Stimulated activated CD4-positive, alpha-beta T cell treated with anti-CD3 and anti-CD28 coated beads, Interleukin-2, amount 100 ng/mL, for 48 hours (primary cell): ENCODE measurements around the gene ANO2.

Experiments
- DNase-seq, 2 donors: peaks; one replicate each; pipeline ENCODE4 v3.0.0-alpha.2; 2020

ANO2 gene

GRCh38 chr12:5612556-5613410, 332.3 kb downstream of the ANO2 start:
- DNase-seq, result no peak

- no peak for DNase-seq
Measured at GRCh38 chr12:5611162-5611561, 333.9 kb downstream of the ANO2 start.

DNA sequence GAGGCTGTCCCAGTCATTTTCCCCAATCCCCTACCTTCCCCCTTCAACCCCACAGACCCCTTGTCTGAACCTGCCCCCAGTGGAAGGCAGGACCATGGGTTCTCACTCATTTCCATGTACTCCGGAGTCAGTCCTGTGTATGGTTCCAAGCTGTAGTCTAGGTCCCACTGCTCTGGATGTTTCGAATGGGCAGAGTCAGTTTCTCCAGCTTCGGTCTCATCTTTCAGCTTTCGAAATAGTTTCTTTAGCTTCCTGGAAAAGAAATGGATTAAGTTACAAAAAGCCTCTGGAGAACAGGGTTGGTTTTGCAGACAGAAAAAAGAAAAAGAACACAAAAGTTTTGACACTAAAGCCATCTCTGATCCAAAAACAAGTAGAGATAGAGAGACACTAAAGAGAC, 345.7 kb downstream of the ANO2 start:
- no peak for DNase-seq

DNA sequence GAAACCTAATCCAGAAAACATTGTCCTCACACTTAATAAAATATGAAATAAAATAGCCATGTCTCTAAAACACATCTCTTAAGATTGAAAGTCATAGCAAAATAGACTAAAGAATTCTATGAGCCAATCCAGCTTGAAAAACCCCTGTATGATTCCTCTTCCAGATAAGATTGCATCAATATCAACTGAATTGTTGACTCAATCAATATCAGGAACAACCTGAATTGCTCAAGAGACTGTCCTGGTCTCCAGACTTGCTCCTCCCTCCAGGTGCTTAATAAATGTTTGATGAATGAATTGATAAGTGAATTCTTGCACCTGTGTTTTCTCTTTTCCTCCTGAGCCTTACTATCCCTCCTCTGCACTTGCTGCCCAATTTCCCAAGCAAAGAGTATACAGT, 351.1 kb downstream of the ANO2 start:
- no peak for DNase-seq

- no peak for DNase-seq
Measured at GRCh38 chr12:5593086-5593485, 352.0 kb downstream of the ANO2 start.

DNA sequence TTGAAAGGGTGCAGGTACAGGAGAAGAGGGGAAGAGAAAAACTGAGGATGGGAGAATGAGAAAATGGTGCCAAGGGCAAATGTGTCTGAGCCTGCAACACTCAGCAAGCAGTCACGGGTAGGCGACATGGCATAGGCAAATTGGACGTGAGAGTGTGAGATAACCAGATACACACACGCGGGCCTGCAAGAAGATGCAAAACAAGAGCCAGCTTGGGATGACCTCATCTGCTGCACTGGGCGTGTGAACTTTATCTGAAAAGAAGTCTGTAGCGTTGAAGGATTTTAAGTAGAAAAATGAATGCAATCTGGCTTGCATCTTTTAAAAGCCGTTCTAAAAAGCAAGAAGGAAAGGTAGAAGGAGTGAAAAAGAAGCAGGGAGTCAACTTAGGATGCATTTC, 352.7 kb downstream of the ANO2 start:
- no peak for DNase-seq

DNA sequence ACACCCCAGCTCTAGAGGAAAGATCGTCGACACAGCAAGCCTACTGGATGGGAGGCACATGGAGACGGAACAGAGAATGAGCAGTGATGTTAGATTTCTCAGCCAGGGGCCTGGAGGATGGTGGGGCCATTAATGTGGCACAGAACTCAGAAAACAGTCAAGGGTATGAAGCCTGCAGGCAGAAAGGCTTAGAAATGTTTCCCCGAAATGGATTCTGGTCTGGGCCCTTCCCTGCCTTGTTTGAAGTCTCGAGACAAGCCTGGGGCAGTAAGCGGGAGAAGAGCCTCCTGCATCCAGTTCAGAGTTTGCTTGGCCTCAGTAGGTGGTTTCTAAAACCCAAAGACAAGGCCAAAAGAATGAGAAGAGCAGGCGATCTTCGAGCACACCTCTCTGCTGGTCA, 354.7 kb downstream of the ANO2 start:
- DNase-seq, result no peak

GRCh38 chr12:5589054-5589453, 356.0 kb downstream of the ANO2 start:
- DNase-seq, result no peak

GRCh38 chr12:5588591-5588990, 356.5 kb downstream of the ANO2 start:
- DNase-seq, result no peak

GRCh38 chr12:5588176-5588575, 356.9 kb downstream of the ANO2 start:
- DNase-seq, result no peak

- no peak for DNase-seq
Measured at GRCh38 chr12:5587711-5588121, 357.3 kb downstream of the ANO2 start.

- DNase-seq, result no peak
Measured at GRCh38 chr12:5586201-5586600, 358.9 kb downstream of the ANO2 start.

DNA sequence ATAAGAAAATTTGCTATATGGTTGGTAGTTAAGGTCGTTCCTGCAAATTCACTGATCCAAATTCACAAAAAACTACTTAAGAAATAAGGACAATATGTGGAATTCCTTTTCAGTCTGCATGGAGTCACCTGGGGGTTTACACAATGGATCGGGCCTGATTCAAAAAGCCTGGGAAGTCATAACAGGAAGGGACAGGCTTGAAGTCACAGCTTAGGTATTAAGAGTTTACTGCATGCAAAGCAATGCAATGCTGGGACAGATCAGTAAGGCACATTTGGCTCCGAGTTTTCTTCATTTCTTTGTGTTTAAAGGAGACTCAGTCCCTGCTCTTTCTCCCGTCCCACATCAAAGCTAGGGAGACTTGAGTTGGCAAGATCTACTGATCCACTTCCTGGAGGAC, 359.9 kb downstream of the ANO2 start:
- no peak for DNase-seq

DNA sequence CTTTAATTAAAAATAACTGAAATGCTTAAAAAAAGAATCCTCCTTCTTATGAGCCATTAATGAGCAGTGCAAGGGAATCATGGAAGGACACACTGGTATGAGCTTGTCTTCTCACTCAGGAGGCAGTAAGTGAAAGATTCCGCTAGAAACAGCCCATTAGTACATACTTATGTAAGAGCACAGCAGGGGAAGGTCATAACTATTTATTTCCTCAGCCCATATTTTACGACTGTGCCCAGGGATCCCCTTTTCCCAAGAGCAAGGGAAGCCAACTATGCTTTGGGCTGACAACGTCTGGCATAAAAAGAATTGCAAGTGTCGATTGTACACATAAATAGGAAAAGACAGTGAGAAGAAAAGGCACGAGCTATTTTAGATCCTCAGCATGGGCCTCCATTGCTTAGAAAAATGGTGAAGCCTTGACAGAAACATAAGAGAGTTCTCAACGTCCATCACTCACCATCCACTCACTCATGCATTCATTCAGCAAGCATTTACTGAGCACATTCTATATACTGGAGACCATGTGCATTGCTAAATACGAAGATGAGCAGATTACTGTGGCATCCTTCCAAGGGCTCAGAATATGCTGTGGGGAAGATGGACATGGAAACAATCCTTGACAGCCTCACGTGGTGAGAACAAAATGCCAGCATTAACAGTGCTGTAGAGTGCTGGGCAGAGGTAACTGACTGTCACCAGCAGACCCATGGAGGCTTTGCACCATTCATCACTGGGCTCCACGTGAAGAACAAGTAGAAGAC, 360.5 kb downstream of the ANO2 start:
- no peak for DNase-seq

GRCh38 chr12:5582541-5582940, 362.5 kb downstream of the ANO2 start:
- DNase-seq, result no peak

GRCh38 chr12:5582018-5582417, 363.0 kb downstream of the ANO2 start:
- no peak for DNase-seq

DNA sequence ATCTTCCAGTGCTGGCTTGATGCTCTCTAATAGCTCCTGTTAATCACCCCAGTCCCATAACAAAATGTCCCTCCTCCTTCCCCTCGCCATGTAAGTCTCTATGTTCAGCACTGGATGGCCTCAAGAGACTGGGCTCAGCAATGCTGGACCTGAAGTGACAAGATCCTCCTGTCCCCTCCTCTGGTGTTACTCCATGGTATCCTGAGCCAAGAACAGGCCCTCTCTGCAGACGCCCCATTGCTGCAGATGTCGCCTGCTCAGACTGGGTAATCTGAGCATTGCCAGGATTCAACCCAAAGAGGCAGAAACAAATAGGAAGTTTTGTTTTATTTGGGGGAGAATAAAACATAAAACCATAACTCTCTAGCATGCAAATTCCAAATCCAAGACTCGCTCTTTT, 363.4 kb downstream of the ANO2 start:
- DNase-seq, result no peak

DNA sequence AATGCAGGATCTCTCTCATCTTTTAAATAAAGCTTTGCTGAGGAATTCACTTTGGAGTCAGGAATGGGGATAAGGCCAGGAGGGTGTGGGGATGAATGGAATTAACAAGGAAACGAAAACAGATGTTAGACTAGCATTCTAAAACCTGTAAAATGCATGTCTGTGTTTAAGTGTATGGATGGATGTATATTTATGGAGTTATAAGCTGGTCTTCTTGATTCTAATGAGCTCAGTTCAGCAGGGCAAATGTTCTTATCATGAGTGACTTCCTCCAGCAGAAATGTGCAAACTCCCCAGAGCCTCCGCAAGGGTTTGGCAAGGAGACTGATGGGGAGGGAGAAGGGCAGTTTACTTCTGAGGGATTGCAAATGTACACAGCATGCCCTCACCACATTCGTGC, 364.0 kb downstream of the ANO2 start:
- no peak for DNase-seq

- no peak for DNase-seq
Measured at GRCh38 chr12:5578775-5579174, 366.3 kb downstream of the ANO2 start.

DNA sequence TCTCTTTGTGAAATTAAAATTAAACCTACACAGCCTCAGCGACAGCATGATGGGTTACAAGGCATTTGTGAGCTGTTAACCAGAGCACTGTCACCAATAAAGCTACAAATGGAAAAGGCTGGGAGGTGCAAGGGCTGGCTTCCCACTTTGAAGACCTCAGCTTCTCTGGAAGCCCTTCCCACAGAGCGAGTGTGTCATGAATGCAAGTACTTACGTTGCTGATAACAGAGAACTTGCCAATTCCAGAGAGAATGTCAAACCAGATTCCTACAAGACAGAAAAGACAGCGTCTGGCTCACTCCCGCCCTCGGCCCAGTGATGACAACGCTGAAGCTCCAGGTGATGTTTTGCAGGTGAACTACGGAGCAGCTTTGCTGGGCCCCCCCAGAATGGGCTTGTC, 367.3 kb downstream of the ANO2 start:
- no peak for DNase-seq

DNA sequence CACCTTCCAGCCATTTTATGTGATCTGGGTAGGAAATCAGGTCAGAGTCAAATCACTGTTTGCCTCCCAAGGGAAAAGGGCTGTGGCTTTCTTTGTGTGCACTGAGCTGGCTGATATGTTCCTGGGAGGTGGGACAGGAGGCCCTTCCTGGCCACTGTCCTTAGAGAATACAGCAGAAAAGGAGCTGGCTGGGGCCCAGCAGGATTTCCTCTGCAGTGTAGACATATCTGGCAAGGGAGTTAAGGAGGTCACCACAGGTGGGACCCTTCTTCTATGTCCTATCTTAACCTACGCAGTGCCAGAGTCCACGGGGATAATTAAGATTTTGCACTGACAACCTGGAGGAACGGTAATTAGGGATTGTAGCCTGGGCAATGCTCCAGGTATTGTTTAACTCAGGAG, 367.8 kb downstream of the ANO2 start:
- no peak for DNase-seq

GRCh38 chr12:5575987-5576386, 369.1 kb downstream of the ANO2 start:
- no peak for DNase-seq

- DNase-seq, result no peak
Measured at GRCh38 chr12:5575232-5575631, 369.8 kb downstream of the ANO2 start.

GRCh38 chr12:5573390-5573789, 371.7 kb downstream of the ANO2 start:
- no peak for DNase-seq
